ENCODE results near the gene RPTOR.

GRCh38 chr17:80839511-80839941 is 294.9 kb downstream of the RPTOR start:
- TF ChIP-seq, protein P1, sequence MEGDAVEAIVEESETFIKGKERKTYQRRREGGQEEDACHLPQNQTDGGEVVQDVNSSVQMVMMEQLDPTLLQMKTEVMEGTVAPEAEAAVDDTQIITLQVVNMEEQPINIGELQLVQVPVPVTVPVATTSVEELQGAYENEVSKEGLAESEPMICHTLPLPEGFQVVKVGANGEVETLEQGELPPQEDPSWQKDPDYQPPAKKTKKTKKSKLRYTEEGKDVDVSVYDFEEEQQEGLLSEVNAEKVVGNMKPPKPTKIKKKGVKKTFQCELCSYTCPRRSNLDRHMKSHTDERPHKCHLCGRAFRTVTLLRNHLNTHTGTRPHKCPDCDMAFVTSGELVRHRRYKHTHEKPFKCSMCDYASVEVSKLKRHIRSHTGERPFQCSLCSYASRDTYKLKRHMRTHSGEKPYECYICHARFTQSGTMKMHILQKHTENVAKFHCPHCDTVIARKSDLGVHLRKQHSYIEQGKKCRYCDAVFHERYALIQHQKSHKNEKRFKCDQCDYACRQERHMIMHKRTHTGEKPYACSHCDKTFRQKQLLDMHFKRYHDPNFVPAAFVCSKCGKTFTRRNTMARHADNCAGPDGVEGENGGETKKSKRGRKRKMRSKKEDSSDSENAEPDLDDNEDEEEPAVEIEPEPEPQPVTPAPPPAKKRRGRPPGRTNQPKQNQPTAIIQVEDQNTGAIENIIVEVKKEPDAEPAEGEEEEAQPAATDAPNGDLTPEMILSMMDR (IDR thresholded peaks at IDR 0.05; ENCODE audit: insufficient read depth, low read depth, low read length): no peak
- no peak for TF ChIP-seq EZH2 (IDR thresholded peaks at IDR 0.05; ENCODE audit: insufficient read depth, low read length)
